HCT116 (cell line): ENCODE data around the gene PRLHR. TPM values are rescaled to one million over a fixed set of nuclear protein-coding genes. Genes with fewer than 3 reads are reported as not detected.

ENCODE experiments used
- ATAC-seq: fragments of 200-7000 bp; cut with Tn5 transposase; 2 replicates; pipeline ENCODE4 v1.9.1; 2020; ENCODE audit warnings: mild to moderate bottlenecking, moderate library complexity
- BruUV-seq: library from RNA; stranded (reverse); fragments of 400-500 nt; replicated peaks from 2 replicates; lab custom pipeline; 2021; lab: Mats Ljungman, UMichigan
- CTCF ChIA-PET: fragments of 300-600 bp; sonication (Branson Sonifier 250); formaldehyde crosslinking; loops from one replicate; lab custom pipeline; 2021; ENCODE audit warnings: antibody characterized with exemption; lab: Charles Lee
- POLR2A ChIA-PET: fragments of 300-600, 350-600 bp; sonication (Branson Sonifier 250); formaldehyde crosslinking; loops from one replicate; lab custom pipeline; 2021; ENCODE audit warnings: antibody characterized with exemption; lab: Charles Lee
- RAD21 ChIA-PET, 2 experiments: fragments of 300-600 bp; sonication (Branson Sonifier 250); formaldehyde crosslinking; loops; one replicate each; lab custom pipeline; 2023; ENCODE audit warnings: low total read pairs in 2 of 2; ENCODE audit not compliant: uncharacterized antibody in 2 of 2, unreplicated experiment in 2 of 2, low non-redundant PET in 1 of 2; lab: Charles Lee
- DNase-seq: peaks from one replicate; pipeline ENCODE4 v3.0.0-alpha.2; 2010; ENCODE audit warnings: low read depth, low spot score
- H2AFZ ChIP-seq: fragments of 200-600 bp; shearing (Covaris generic), sonication (generic); 2 replicates; pipeline ENCODE4 v1.6.1; 2017; ENCODE audit warnings: low read depth, mixed run types, mixed read lengths, antibody characterized with exemption, low read length; ENCODE audit not compliant: poor library complexity, severe bottlenecking
- H3K27ac ChIP-seq: 2 replicates; pipeline ENCODE4 v1.5.1; 2012; ENCODE audit warnings: low read depth, low read length
- H3K27me3 ChIP-seq: fragments of 200-600 bp; sonication (generic); 2 replicates; pipeline ENCODE4 v1.6.1; 2016; ENCODE audit warnings: mixed run types, low read length, mixed read lengths; ENCODE audit not compliant: insufficient read depth
- H3K36me3 ChIP-seq, 2 experiments: fragments of 200-500 bp in 1 of 2; fragments of 200-600 bp in 1 of 2; sonication (Bioruptor generic) in 1 of 2; sonication (generic) in 1 of 2; 2 replicates each; pipeline versions ENCODE4 v1.5.1 to v1.6.1; 2014 to 2016; ENCODE audit warnings: low read length in 2 of 2, inconsistent platforms in 1 of 2, mixed read lengths in 1 of 2, mixed run types in 1 of 2; ENCODE audit not compliant: insufficient read depth in 2 of 2, control insufficient read depth in 1 of 2
- H3K4me1 ChIP-seq, 2 experiments: fragments of 200-600 bp in 1 of 2; sonication (generic) in 1 of 2; 2 replicates each; pipeline versions ENCODE4 v1.5.1 to v1.6.1; 2012 to 2017; ENCODE audit warnings: low read length in 2 of 2, inconsistent platforms in 1 of 2, mild to moderate bottlenecking in 1 of 2, mixed read lengths in 1 of 2, mixed run types in 1 of 2, moderate library complexity in 1 of 2; ENCODE audit not compliant: insufficient read depth in 2 of 2, control insufficient read depth in 1 of 2
- H3K4me2 ChIP-seq: fragments of 200-600 bp; sonication (generic); 2 replicates; pipeline ENCODE4 v1.6.1; 2017; ENCODE audit warnings: mixed run types, low read length, mixed read lengths
- H3K4me3 ChIP-seq, 2 experiments: fragments of 200-600 bp in 1 of 2; sonication (generic) in 1 of 2; replicated peaks in 1 of 2; 2 replicates each; pipeline ENCODE4 v1.5.1; 2011 to 2016; ENCODE audit warnings: low read length in 2 of 2, control low read depth in 1 of 2, low read depth in 1 of 2, mild to moderate bottlenecking in 1 of 2, mixed read lengths in 1 of 2, mixed run types in 1 of 2
- H3K79me2 ChIP-seq: fragments of 200-600 bp; sonication (generic); 2 replicates; pipeline ENCODE4 v1.6.1; 2017; ENCODE audit warnings: mild to moderate bottlenecking, mixed run types, low read length, moderate library complexity, mixed read lengths; ENCODE audit not compliant: insufficient read depth
- H3K9ac ChIP-seq: fragments of 200-600 bp; sonication (generic); 2 replicates; pipeline ENCODE4 v1.6.1; 2016; ENCODE audit warnings: low read length, mixed read lengths
- H3K9me2 ChIP-seq: fragments of 200-600 bp; sonication (generic), shearing (Covaris generic); 2 replicates; pipeline ENCODE4 v1.6.1; 2017; ENCODE audit warnings: mixed run types, mild to moderate bottlenecking, moderate library complexity; ENCODE audit not compliant: insufficient read depth
- H3K9me3 ChIP-seq, 2 experiments: fragments of 200-500 bp in 1 of 2; fragments of 200-600 bp in 1 of 2; sonication (Bioruptor generic) in 1 of 2; sonication (generic) in 1 of 2; 2 replicates each; pipeline ENCODE4 v1.6.1; 2014 to 2017; ENCODE audit warnings: low read length in 2 of 2, mixed read lengths in 2 of 2, inconsistent platforms in 1 of 2, low read depth in 1 of 2, mild to moderate bottlenecking in 1 of 2, mixed run types in 1 of 2, moderate library complexity in 1 of 2; ENCODE audit not compliant: control insufficient read depth in 1 of 2, insufficient read depth in 1 of 2
- H4K20me1 ChIP-seq: fragments of 200-600 bp; sonication (generic), shearing (Covaris generic); 2 replicates; pipeline ENCODE4 v1.6.1; 2017; ENCODE audit warnings: mixed run types, mild to moderate bottlenecking, moderate library complexity; ENCODE audit not compliant: insufficient read depth
- CTCF ChIP-seq, 3 experiments: fragments of 200-600 bp in 1 of 3; sonication (generic) in 1 of 3; IDR thresholded peaks in 2 of 3; conservative IDR thresholded peaks in 1 of 3; 2 replicates each; pipeline ENCODE4 v1.5.1; 2012 to 2017; ENCODE audit warnings: low read depth in 2 of 3, low read length in 2 of 3, antibody characterized with exemption in 1 of 3, borderline replicate concordance in 1 of 3, control low read depth in 1 of 3, mild to moderate bottlenecking in 1 of 3, mixed read lengths in 1 of 3, mixed run types in 1 of 3, moderate library complexity in 1 of 3; ENCODE audit not compliant: insufficient read depth in 1 of 3
- EGR1 ChIP-seq: IDR thresholded peaks from 2 replicates; pipeline ENCODE4 v1.6.1; 2012; ENCODE audit warnings: low read depth
- ELF1 ChIP-seq: IDR thresholded peaks from 2 replicates; pipeline ENCODE4 v1.6.1; 2012; ENCODE audit warnings: low read depth, borderline replicate concordance
- EZH2 ChIP-seq: fragments of 200-600 bp; sonication (generic); IDR thresholded peaks from 2 replicates; pipeline ENCODE4 v1.6.1; 2017; ENCODE audit warnings: antibody characterized with exemption, mixed run types
- FOSL1 ChIP-seq: IDR thresholded peaks from 2 replicates; pipeline ENCODE4 v1.6.1; 2012; ENCODE audit warnings: low read depth
- RAD21 ChIP-seq: IDR thresholded peaks from 2 replicates; pipeline ENCODE4 v1.6.1; 2012; ENCODE audit warnings: low read depth, mild to moderate bottlenecking
- REST ChIP-seq: IDR thresholded peaks from 2 replicates; pipeline ENCODE4 v1.6.1; 2012; ENCODE audit warnings: low read depth
- SRF ChIP-seq: IDR thresholded peaks from 2 replicates; pipeline ENCODE4 v1.6.1; 2012; ENCODE audit warnings: low read depth
- YY1 ChIP-seq: IDR thresholded peaks from 2 replicates; pipeline ENCODE4 v1.6.1; 2011; ENCODE audit warnings: low read length, low read depth, moderate library complexity, mild to moderate bottlenecking; ENCODE audit not compliant: insufficient replicate concordance; ENCODE audit errors: extremely low read depth
- intact Hi-C: fragments of 100-400 bp; cut with micrococcal nuclease; formaldehyde crosslinking; loops from 2 replicates; pipeline ENCODE4 v1.10.0; 2022
- total RNA-seq: library from RNA; stranded (reverse); gene quantifications from one replicate; pipeline ENCODE4 v1.2.1, GENCODE V29; 2021; ENCODE audit not compliant: unreplicated experiment

Gene PRLHR
- total RNA-seq, 1 experiment from 2014 or later: not detected

GRCh38 chr10:118569241-118569881 lies 26.1 kb downstream of the PRLHR start (continued):
- no peak for TF ChIP-seq REST
- TF ChIP-seq FOSL1: no peak
- no peak for TF ChIP-seq YY1
- no peak for TF ChIP-seq EZH2
- TF ChIP-seq ELF1: no peak

GRCh38 chr10:118568327-118568848 lies 27.1 kb downstream of the PRLHR start:
- peak; percentile 63 for DNase-seq
- Histone ChIP-seq H3K79me2 (no peaks in the 10 kb centered on the region), H3K9ac (no peak overlapping the region)
- TF ChIP-seq SRF: no peak
- no peak for TF ChIP-seq EGR1
- peak; percentile 70 to 93 (median 73) for TF ChIP-seq CTCF (IDR thresholded peaks at IDR 0.05 in 2 of 3, conservative IDR thresholded peaks at IDR 0.05 in 1 of 3; ENCODE audit: borderline replicate concordance in 1 of 3, insufficient read depth in 1 of 3, low read depth in 2 of 3, low read length in 2 of 3)
- TF ChIP-seq RAD21: peak; percentile 96
- peak; percentile 22 for TF ChIP-seq YY1
- TF ChIP-seq, all 23 proteins: peak for 3
- no peaks in the 10 kb centered on the region for H3K27me3 ChIP-seq
- H3K27ac ChIP-seq: no peak overlapping the region
- intact Hi-C loops: loop anchor here (1.0 to 5.0 kb wide), 5 partner anchors 153 to 630 kb away; no protein-coding TSS in a partner anchor
- no peaks in the 10 kb centered on the region for H3K36me3 ChIP-seq
- no peaks in the 10 kb centered on the region for H4K20me1 ChIP-seq
- RAD21 ChIA-PET: interaction anchor here (0.6 to 1.3 kb wide), 15 partner anchors 20 to 722 kb away, joined by 3 to 9 read pairs (median 4); no protein-coding TSS in a partner anchor
- ATAC-seq: peak; percentile 74
- CTCF ChIA-PET: interaction anchor here (0.6 to 4.1 kb wide), 22 partner anchors 9 to 1072 kb away, joined by 3 to 44 read pairs (median 4); partner anchors contain the start of gene NANOS1
- H3K9me2 ChIP-seq: no peaks in the 10 kb centered on the region
- H3K4me2 ChIP-seq: peak overlapping the region; percentile 67
- peaks cover 0 to 4% of the 10 kb centered on the region in 2 experiments; a peak in 1 of 4 replicates for H3K4me1 ChIP-seq
- BruUV-seq: no TSS peak
- POLR2A ChIA-PET: interaction anchor here (0.7 kb wide), 1 partner anchor 216 kb away, joined by 3 read pairs; no protein-coding TSS in a partner anchor
- H3K9me3 ChIP-seq: no peaks in the 10 kb centered on the region
- peak overlapping the region; percentile 41 for H2AFZ ChIP-seq
- peak overlapping the region in 1 of 2 experiments; percentile 20; a peak in 2 of 4 replicates for H3K4me3 ChIP-seq
